IMR-90 (cell line): ENCODE data around the gene KCNV2. TPM values are rescaled to one million over a fixed set of nuclear protein-coding genes. Genes with fewer than 3 reads are reported as not detected.

Experiments used
- ATAC-seq: fragments of 200-7000 bp; cut with Tn5 transposase; 2 replicates; pipeline ENCODE4 v1.9.1; 2020; ENCODE audit warnings: low read depth, mild to moderate bottlenecking, moderate library complexity
- BruUV-seq: library from RNA; stranded (reverse); fragments of 400-500 nt; replicated peaks from 2 replicates; lab custom pipeline; 2021; lab: Mats Ljungman, UMichigan
- CTCF ChIA-PET: fragments of 300-600 bp; formaldehyde crosslinking; extraction: SDS; loops from one replicate; lab custom pipeline; 2021; ENCODE audit warnings: antibody characterized with exemption; lab: Yijun Ruan, JAX
- POLR2A ChIA-PET: fragments of 300-600 bp; sonication (Branson Sonifier 250); formaldehyde crosslinking; loops from one replicate; lab custom pipeline; 2022; ENCODE audit warnings: antibody characterized with exemption; ENCODE audit not compliant: unreplicated experiment; lab: Charles Lee
- DNase-seq: peaks from one replicate; pipeline ENCODE4 v3.0.0; 2013
- H2AFZ ChIP-seq: replicated peaks from 2 replicates; pipeline ENCODE3; 2013; ENCODE audit warnings: low read length, mild to moderate bottlenecking; ENCODE audit not compliant: poor library complexity
- H2AK5ac ChIP-seq: 2 replicates; pipeline ENCODE4 v1.6.1; 2013; ENCODE audit warnings: low read depth, low read length, inconsistent platforms
- H2AK9ac ChIP-seq: replicated peaks from 2 replicates; pipeline ENCODE3; 2013; ENCODE audit warnings: mild to moderate bottlenecking, low read depth, low read length, moderate library complexity; ENCODE audit not compliant: poor library complexity
- H2BK120ac ChIP-seq: 2 replicates; pipeline ENCODE4 v1.6.1; 2013; ENCODE audit warnings: low read depth, low read length, inconsistent platforms
- H2BK15ac ChIP-seq: 3 replicates; pipeline ENCODE4 v1.6.1; 2013; ENCODE audit warnings: low read depth, low read length, inconsistent platforms
- H2BK20ac ChIP-seq: 2 replicates; pipeline ENCODE4 v1.6.1; 2013; ENCODE audit warnings: low read depth, mild to moderate bottlenecking, inconsistent platforms, low read length, moderate library complexity
- H2BK5ac ChIP-seq: 2 replicates; pipeline ENCODE4 v1.6.1; 2013; ENCODE audit warnings: mild to moderate bottlenecking, low read depth, low read length, inconsistent platforms; ENCODE audit not compliant: poor library complexity, severe bottlenecking
- H3K14ac ChIP-seq: replicated peaks from 2 replicates; pipeline ENCODE4 v1.6.1; 2013; ENCODE audit warnings: low read depth, low read length, inconsistent platforms
- H3K18ac ChIP-seq: 2 replicates; pipeline ENCODE4 v1.6.1; 2013; ENCODE audit warnings: low read depth, low read length, control low read depth
- H3K23ac ChIP-seq: 2 replicates; pipeline ENCODE4 v1.6.1; 2013; ENCODE audit warnings: low read depth, low read length, inconsistent platforms
- H3K27ac ChIP-seq: 2 replicates; pipeline ENCODE4 v1.5.1; 2013; ENCODE audit warnings: mild to moderate bottlenecking, control low read depth, low read length; ENCODE audit not compliant: insufficient read depth
- H3K27me3 ChIP-seq: 2 replicates; pipeline ENCODE4 v1.6.1; 2013; ENCODE audit warnings: low read length; ENCODE audit not compliant: control insufficient read depth, insufficient read depth
- H3K36me3 ChIP-seq: 2 replicates; pipeline ENCODE4 v1.6.1; 2013; ENCODE audit warnings: low read length, mixed read lengths; ENCODE audit not compliant: control insufficient read depth, insufficient read depth
- H3K4ac ChIP-seq: 2 replicates; pipeline ENCODE4 v1.6.1; 2013; ENCODE audit warnings: low read depth, low read length, inconsistent platforms
- H3K4me1 ChIP-seq: 2 replicates; pipeline ENCODE4 v1.6.1; 2013; ENCODE audit warnings: low read length, mixed read lengths; ENCODE audit not compliant: control insufficient read depth, insufficient read depth
- H3K4me2 ChIP-seq: 2 replicates; pipeline ENCODE4 v1.6.1; 2013; ENCODE audit warnings: low read depth, mild to moderate bottlenecking, control low read depth, low read length, moderate library complexity
- H3K4me3 ChIP-seq: 2 replicates; pipeline ENCODE4 v1.5.1; 2013; ENCODE audit warnings: low read depth, mild to moderate bottlenecking, control low read depth, low read length, moderate library complexity; ENCODE audit not compliant: insufficient read depth
- H3K56ac ChIP-seq: 2 replicates; pipeline ENCODE4 v1.6.1; 2013; ENCODE audit warnings: low read length, inconsistent platforms; ENCODE audit not compliant: insufficient read depth; ENCODE audit errors: extremely low read depth
- H3K79me1 ChIP-seq, 2 experiments: 2 replicates each; pipeline ENCODE4 v1.6.1; 2013; ENCODE audit warnings: low read length in 2 of 2, inconsistent platforms in 1 of 2, low read depth in 1 of 2
- H3K9ac ChIP-seq: 2 replicates; pipeline ENCODE4 v1.6.1; 2013; ENCODE audit warnings: low read depth, low read length, control low read depth
- H3K9me1 ChIP-seq: 2 replicates; pipeline ENCODE4 v1.6.1; 2013; ENCODE audit warnings: low read length, inconsistent platforms; ENCODE audit not compliant: insufficient read depth
- H3K9me3 ChIP-seq: 2 replicates; pipeline ENCODE4 v1.6.1; 2013; ENCODE audit warnings: low read length; ENCODE audit not compliant: control insufficient read depth, insufficient read depth
- H4K20me1 ChIP-seq: 2 replicates; pipeline ENCODE4 v1.6.1; 2013; ENCODE audit warnings: low read length, inconsistent platforms; ENCODE audit not compliant: insufficient read depth
- H4K5ac ChIP-seq: 2 replicates; pipeline ENCODE4 v1.6.1; 2013; ENCODE audit warnings: mild to moderate bottlenecking, low read depth, low read length, control low read depth
- H4K8ac ChIP-seq, 2 experiments: 2 replicates each; pipeline ENCODE4 v1.6.1; 2013; ENCODE audit warnings: low read depth in 2 of 2, low read length in 2 of 2, control low read depth in 1 of 2, inconsistent platforms in 1 of 2
- H4K91ac ChIP-seq: 2 replicates; pipeline ENCODE4 v1.6.1; 2013; ENCODE audit warnings: low read depth, low read length, inconsistent platforms; ENCODE audit not compliant: insufficient read depth
- ELK1 ChIP-seq: fragments of 150-350 bp; IDR thresholded peaks from 2 replicates; pipeline ENCODE4 v1.6.1; 2016; ENCODE audit warnings: low read depth, mild to moderate bottlenecking, low read length, moderate library complexity, borderline replicate concordance
- FOS ChIP-seq: fragments of 150-350 bp; IDR thresholded peaks from 2 replicates; pipeline ENCODE4 v1.6.1; 2016; ENCODE audit warnings: low read depth, low read length
- RCOR1 ChIP-seq: IDR thresholded peaks from 2 replicates; pipeline ENCODE4 v1.6.1; 2012; ENCODE audit warnings: mild to moderate bottlenecking, low read length, improper control_type of control experiment; ENCODE audit not compliant: insufficient replicate concordance
- WGBS, 2 experiments: methylation state at CpG; one replicate each; pipeline versions ENCODE4 v1.1.5 to v1.1.7; 2013; ENCODE audit warnings: missing lambda C conversion rate in 2 of 2; ENCODE audit not compliant: insufficient read length in 1 of 2; ENCODE audit errors: extremely low coverage in 2 of 2; 5-methylcytosine and 5-hydroxymethylcytosine counted together
- dilution Hi-C: fragments of 300-500 bp; cut with HindIII; formaldehyde crosslinking; loops from one replicate; pipeline ENCODE4 v1.14.3; 2018; ENCODE audit warnings: low sequenced_read_pairs; ENCODE audit not compliant: unreplicated experiment
- in situ Hi-C: fragments of 300-500 bp; cut with MboI; formaldehyde crosslinking; loops from 3 replicates; pipeline ENCODE4 v1.14.3; 2019; ENCODE audit warnings: low sequenced_read_pairs, inconsistent platforms, mixed read lengths
- intact Hi-C: fragments of 100-400 bp; cut with micrococcal nuclease; formaldehyde crosslinking; loops from 2 replicates; pipeline ENCODE4 v1.10.0; 2022
- polyA plus RNA-seq, 3 experiments: library from polyadenylated mRNA; depleted of rRNA; stranded (reverse); fragments of >200 nt; gene quantifications; 2 replicates each; pipeline ENCODE4 v1.2.3, GENCODE V29; 2012; ENCODE audit warnings: low replicate concordance in 1 of 3
- total RNA-seq: library from RNA; depleted of rRNA; stranded (reverse); fragments of >200 nt; gene quantifications from 2 replicates; pipeline ENCODE4 v1.2.3, GENCODE V29; 2012

The KCNV2 gene
- total and polyA plus RNA-seq, 2 of the 4 experiments (the other 2 are of a cell fraction): not detected

DNA sequence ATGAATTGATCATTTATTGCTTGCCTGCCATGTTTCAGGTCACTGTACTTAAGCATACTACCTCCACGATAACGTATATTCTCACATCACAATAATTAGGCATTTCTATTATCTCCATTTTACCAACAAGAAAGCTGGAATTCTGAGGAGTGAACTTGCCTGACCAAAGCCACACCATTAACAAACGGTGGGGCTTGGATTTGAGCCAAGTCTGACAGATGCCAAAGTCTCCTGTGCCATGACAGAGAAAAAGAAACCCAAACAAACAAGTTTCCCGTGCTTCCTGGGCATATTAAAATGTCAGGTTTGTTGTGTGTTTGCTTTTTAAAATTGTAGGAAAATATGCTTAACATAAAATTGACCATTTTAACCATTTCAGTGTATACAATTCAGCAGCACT is 40.8 kb upstream of the KCNV2 start:
- no peak overlapping the region for H2BK15ac ChIP-seq
- no peak overlapping the region for H4K91ac ChIP-seq
- no peak for ATAC-seq
- H2BK120ac ChIP-seq: no peak overlapping the region
- no peak overlapping the region for H2BK5ac ChIP-seq
- no peak for TF ChIP-seq RCOR1
- no peak for TF ChIP-seq ELK1
- no peak for TF ChIP-seq FOS
- CTCF ChIA-PET: no interaction called here
- no peak overlapping the region for H3K18ac ChIP-seq
- intact Hi-C loops (no loop called here), dilution Hi-C loops (no loop called here), in situ Hi-C loops (no loop called here)
- H3K56ac ChIP-seq: no peak overlapping the region
- H3K4me1 ChIP-seq: no peaks in the 10 kb centered on the region
- no TSS peak for BruUV-seq
- H3K36me3 ChIP-seq: no peaks in the 10 kb centered on the region
- H3K9me3 ChIP-seq: no peaks in the 10 kb centered on the region
- POLR2A ChIA-PET: no interaction called here
- no CpG with 5 or more reads among the region's 4 CpGs for WGBS, 2 experiments
- H2AK9ac ChIP-seq: no peak overlapping the region
- no peak overlapping the region for H4K8ac ChIP-seq
- H2AK5ac ChIP-seq: no peak overlapping the region
- no peak overlapping the region for H3K4me2 ChIP-seq
- H4K5ac ChIP-seq: no peak overlapping the region
- no peaks in the 10 kb centered on the region for H4K20me1 ChIP-seq
- H3K9me1 ChIP-seq: no peaks in the 10 kb centered on the region
- H3K14ac ChIP-seq: no peak overlapping the region
- no peaks in the 10 kb centered on the region for H3K27me3 ChIP-seq
- H3K23ac ChIP-seq: no peak overlapping the region
- H3K27ac ChIP-seq: no peak overlapping the region
- H3K79me1 ChIP-seq: no peaks in the 10 kb centered on the region
- H3K4me3 ChIP-seq: no peak overlapping the region
- H2BK20ac ChIP-seq: no peak overlapping the region
- H3K4ac ChIP-seq: no peak overlapping the region
- no peak overlapping the region for H3K9ac ChIP-seq
- no peak overlapping the region for H2AFZ ChIP-seq
- no peak for DNase-seq
